IPS-18a (cell line): ENCODE results near the gene SLC51A.
A peak's percentile ranks its signal among the peaks of the same experiment; 100 is the strongest.

Experiments
- H3K27ac ChIP-seq: one replicate; pipeline ENCODE4 v1.5.1; 2013; ENCODE audit warnings: low read length
- H3K27me3 ChIP-seq: one replicate; pipeline ENCODE4 v1.6.1; 2013; ENCODE audit warnings: mild to moderate bottlenecking, low read length; ENCODE audit not compliant: control insufficient read depth, insufficient read depth
- H3K36me3 ChIP-seq: one replicate; pipeline ENCODE4 v1.6.1; 2013; ENCODE audit warnings: low read depth, low read length; ENCODE audit not compliant: control insufficient read depth
- H3K4me1 ChIP-seq: one replicate; pipeline ENCODE4 v1.6.1; 2013; ENCODE audit warnings: low read depth, low read length; ENCODE audit not compliant: control insufficient read depth
- H3K4me3 ChIP-seq: one replicate; pipeline ENCODE4 v1.5.1; 2013; ENCODE audit warnings: low read length
- H3K9ac ChIP-seq: one replicate; pipeline ENCODE4 v1.6.1; 2013; ENCODE audit warnings: mild to moderate bottlenecking, low read length, moderate library complexity
- H3K9me3 ChIP-seq: one replicate; pipeline ENCODE4 v1.6.1; 2013; ENCODE audit warnings: low read depth, low read length; ENCODE audit not compliant: control insufficient read depth

SLC51A gene

GRCh38 chr3:196260784-196261183, 44.5 kb downstream of the SLC51A start:
- Histone ChIP-seq H3K4me3 (no peak overlapping the region), H3K36me3 (no peaks in the 10 kb centered on the region), H3K4me1 (peaks cover 8% of the 10 kb centered on the region), H3K27ac (no peak overlapping the region), H3K27me3 (no peaks in the 10 kb centered on the region), H3K9me3 (no peaks in the 10 kb centered on the region), H3K9ac (no peak overlapping the region)

DNA sequence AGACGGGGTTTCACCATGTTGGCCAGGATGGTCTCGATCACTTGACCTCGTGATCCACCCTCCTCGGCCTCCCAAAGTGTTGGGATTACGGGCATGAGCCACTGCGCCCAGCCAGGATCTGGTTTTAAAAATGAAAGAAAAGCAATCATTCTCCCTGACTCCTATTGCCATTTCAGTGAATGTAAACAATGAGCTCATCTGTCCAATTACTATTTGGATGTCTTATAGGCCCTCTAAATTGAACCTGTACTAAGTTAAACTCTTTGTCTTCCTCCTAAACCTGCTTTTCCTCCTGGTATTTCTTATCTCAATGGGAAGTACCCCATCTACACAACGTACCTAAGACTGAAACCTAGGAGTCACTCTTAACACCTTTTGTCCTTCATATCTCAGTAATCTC, 47.5 kb downstream of the SLC51A start:
- Histone ChIP-seq H3K4me3 (no peak overlapping the region), H3K36me3 (peaks cover 3% of the 10 kb centered on the region), H3K4me1 (peaks cover 12% of the 10 kb centered on the region), H3K27me3 (no peaks in the 10 kb centered on the region), H3K9me3 (no peaks in the 10 kb centered on the region), H3K27ac (no peak overlapping the region), H3K9ac (no peak overlapping the region)

DNA sequence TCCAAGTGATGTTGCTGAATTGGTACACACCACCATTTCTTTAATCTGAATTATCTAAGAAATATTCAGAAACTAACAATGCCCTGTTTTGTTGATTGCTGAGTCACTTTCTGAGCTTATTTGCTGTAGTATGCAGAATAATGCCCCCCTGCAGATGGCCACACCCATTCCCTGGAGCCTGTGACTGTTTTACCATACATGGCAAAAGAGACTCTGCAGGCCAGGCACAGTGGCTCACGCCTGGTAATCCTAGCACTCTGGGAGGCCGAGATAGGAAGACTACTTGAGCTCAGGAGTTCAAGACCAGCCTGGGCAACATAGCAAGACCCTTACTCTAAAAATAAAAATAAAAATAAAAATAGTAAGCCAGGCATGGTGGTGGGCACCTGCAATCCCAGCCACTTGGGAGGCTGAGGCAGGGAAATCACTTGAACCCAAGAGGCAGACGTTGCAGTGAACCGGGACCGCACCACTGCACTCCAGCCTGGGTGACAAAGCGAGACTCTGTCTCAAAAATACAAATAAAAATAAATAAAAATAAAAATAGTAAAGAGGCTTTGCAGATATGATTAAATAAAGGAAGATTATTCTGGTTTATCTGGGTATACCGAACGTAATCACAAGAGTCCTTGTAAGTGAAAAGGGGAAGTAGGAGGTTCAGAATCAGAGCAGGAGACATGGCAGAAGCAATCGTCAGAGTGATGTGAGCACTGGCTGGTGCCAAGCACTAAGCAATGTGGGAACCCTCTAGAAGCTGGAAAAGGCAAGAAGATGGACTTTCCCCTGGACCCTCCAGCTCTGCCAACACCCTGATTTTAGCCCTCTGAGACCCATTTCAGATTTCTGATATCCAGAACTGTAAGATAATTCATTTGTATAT, 52.2 kb downstream of the SLC51A start:
- H3K9ac ChIP-seq, result peak overlapping the region; percentile 30

DNA sequence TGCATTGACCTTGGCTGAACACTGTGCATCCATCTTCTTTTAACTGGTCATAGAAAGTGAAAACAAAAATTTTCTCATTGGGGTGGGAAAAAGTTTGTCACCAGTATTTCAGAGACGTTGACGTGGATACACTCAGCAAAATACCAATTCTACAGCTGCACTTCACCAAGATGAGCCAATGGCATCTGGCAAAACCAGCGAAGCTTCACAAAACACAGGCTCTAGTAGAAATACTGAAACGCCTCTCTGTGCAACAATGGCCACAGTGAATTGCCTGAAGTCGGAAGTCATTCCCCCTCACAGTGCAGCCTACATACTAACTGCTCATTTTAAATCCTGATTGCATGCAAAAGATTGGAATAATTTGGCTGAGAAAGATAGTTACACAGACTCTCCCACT, 54.2 kb downstream of the SLC51A start:
- Histone ChIP-seq H3K4me3 (no peak overlapping the region), H3K27ac (no peak overlapping the region), H3K4me1 (peaks cover 4% of the 10 kb centered on the region), H3K27me3 (no peaks in the 10 kb centered on the region), H3K9me3 (no peaks in the 10 kb centered on the region), H3K9ac (no peak overlapping the region), H3K36me3 (peaks cover 6% of the 10 kb centered on the region)

More for the DNA sequence above, 52.2 kb downstream of the SLC51A start:
- H3K4me1 ChIP-seq, result peaks cover 4% of the 10 kb centered on the region
- H3K36me3 ChIP-seq, result peaks cover 6% of the 10 kb centered on the region
- no peaks in the 10 kb centered on the region for H3K27me3 ChIP-seq
- H3K27ac ChIP-seq, result peak overlapping the region; percentile 76
- H3K9me3 ChIP-seq, result no peaks in the 10 kb centered on the region
- H3K4me3 ChIP-seq, result no peak overlapping the region

GRCh38 chr3:196272826-196273225, 56.5 kb downstream of the SLC51A start:
- H3K4me1 ChIP-seq, result peaks cover 4% of the 10 kb centered on the region
- H3K27ac ChIP-seq, result no peak overlapping the region
- H3K27me3 ChIP-seq, result no peaks in the 10 kb centered on the region
- H3K9me3 ChIP-seq, result no peaks in the 10 kb centered on the region
- H3K9ac ChIP-seq, result no peak overlapping the region
- no peak overlapping the region for H3K4me3 ChIP-seq
- H3K36me3 ChIP-seq, result peaks cover 3% of the 10 kb centered on the region

- no peak overlapping the region for H3K9ac ChIP-seq
- no peaks in the 10 kb centered on the region for H3K27me3 ChIP-seq
- H3K9me3 ChIP-seq, result no peaks in the 10 kb centered on the region
- H3K36me3 ChIP-seq, result peaks cover 3% of the 10 kb centered on the region
- no peaks in the 10 kb centered on the region for H3K4me1 ChIP-seq
- no peak overlapping the region for H3K27ac ChIP-seq
- H3K4me3 ChIP-seq, result no peak overlapping the region
Measured at GRCh38 chr3:196273655-196274054, 57.3 kb downstream of the SLC51A start.

- H3K4me3 ChIP-seq, result no peak overlapping the region
- no peak overlapping the region for H3K9ac ChIP-seq
- no peaks in the 10 kb centered on the region for H3K27me3 ChIP-seq
- no peaks in the 10 kb centered on the region for H3K36me3 ChIP-seq
- peaks cover 4% of the 10 kb centered on the region for H3K4me1 ChIP-seq
- H3K9me3 ChIP-seq, result no peaks in the 10 kb centered on the region
- H3K27ac ChIP-seq, result no peak overlapping the region
Measured at GRCh38 chr3:196274585-196274984, 58.3 kb downstream of the SLC51A start.

DNA sequence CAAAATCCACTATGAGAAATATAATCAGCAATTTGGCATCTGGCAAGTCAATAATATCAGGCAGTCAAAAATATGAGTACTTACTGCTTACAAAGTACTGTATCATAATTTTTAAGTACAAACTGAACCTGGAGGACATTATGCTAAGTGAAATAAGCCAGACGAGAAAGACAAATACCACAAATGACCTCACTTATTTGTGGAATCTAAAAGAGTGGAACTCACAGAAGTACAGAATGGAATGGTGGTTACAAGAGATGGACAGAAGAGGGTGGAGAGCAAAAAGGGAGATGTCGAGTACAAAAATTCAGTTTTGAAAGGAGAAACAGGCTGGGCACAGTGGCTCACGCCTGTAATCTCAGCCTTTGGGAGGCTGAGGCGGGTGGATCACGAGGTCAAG, 58.8 kb downstream of the SLC51A start:
- Histone ChIP-seq H3K36me3 (no peaks in the 10 kb centered on the region), H3K27ac (no peak overlapping the region), H3K27me3 (no peaks in the 10 kb centered on the region), H3K4me3 (no peak overlapping the region), H3K9me3 (no peaks in the 10 kb centered on the region), H3K9ac (no peak overlapping the region), H3K4me1 (peaks cover 4% of the 10 kb centered on the region)

DNA sequence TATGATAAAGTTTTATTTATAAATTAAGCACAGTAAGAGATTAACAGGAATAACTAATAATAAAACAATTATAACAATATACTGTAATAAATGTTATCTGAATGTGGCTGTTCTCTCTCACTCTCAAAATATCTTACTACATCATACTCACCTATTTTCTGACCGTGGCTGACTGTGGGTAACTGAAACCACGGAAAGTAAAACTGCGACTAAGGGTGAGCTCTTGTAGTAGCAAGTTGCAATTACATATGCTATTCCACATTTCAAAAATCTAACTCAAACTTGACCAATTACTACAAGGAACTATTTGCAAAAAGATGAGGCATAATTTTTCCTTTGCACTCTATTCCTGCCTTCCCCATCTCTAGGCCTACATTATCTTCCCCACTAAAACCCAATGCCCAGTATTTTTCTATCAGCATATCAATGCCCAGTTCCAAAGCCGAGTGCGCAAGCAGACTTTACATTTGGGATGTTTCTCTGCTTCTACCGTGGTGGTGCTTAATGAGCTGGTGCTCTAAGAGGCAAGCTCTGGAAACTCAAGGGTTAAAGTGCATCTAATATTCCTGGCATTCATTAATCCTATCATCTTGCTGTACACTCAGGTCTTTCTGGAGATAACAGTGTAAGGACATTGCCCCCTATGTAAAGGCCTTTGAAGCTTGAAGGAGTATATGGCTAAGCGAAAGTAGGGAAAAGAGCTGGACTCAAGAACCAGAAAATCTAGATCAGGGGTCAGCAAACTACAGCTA, 64.5 kb downstream of the SLC51A start:
- Histone ChIP-seq H3K27me3 (no peaks in the 10 kb centered on the region), H3K9me3 (no peaks in the 10 kb centered on the region), H3K4me3 (no peak overlapping the region), H3K36me3 (no peaks in the 10 kb centered on the region), H3K4me1 (peaks cover 9% of the 10 kb centered on the region), H3K27ac (no peak overlapping the region), H3K9ac (no peak overlapping the region)

GRCh38 chr3:196281962-196282361, 65.6 kb downstream of the SLC51A start:
- Histone ChIP-seq H3K9ac (no peak overlapping the region), H3K27me3 (no peaks in the 10 kb centered on the region), H3K9me3 (no peaks in the 10 kb centered on the region), H3K4me3 (no peak overlapping the region), H3K27ac (no peak overlapping the region), H3K4me1 (peaks cover 12% of the 10 kb centered on the region), H3K36me3 (no peaks in the 10 kb centered on the region)
